Tibial artery (tissue), 4 donors: ENCODE results near the gene AGRN.
A peak's percentile ranks its signal among the peaks of the same experiment; 100 is the strongest.

ENCODE experiments used
- DNase-seq, 2 donors: peaks; one replicate each; pipeline ENCODE4 v3.0.0-alpha.2; 2019
- H3K27ac ChIP-seq, 2 donors: fragments of 200-600 bp; sonication (generic) in 1 of 2; 1 replicate in 1 of 2; 2 replicates in 1 of 2; pipeline ENCODE4 v1.5.1; 2018 to 2019; ENCODE audit warnings: mild to moderate bottlenecking in 1 of 2
- H3K27me3 ChIP-seq, 2 donors: fragments of 200-600 bp; sonication (generic) in 1 of 2; one replicate each; pipeline versions ENCODE4 v1.5.1 to v1.6.0; 2016 to 2019
- H3K36me3 ChIP-seq, 3 donors: fragments of 200-600 bp; sonication (generic) in 2 of 3; one replicate each; pipeline ENCODE4 v1.5.1; 2016 to 2019; ENCODE audit warnings: mild to moderate bottlenecking in 2 of 3
- H3K4me1 ChIP-seq, 4 donors: fragments of 200-600 bp; sonication (generic) in 2 of 4; 1 replicate in 3 of 4; 2 replicates in 1 of 4; pipeline ENCODE4 v1.5.1; 2016 to 2019
- H3K4me3 ChIP-seq, 2 donors: fragments of 200-600 bp; sonication (generic) in 1 of 2; 1 replicate in 1 of 2; 2 replicates in 1 of 2; pipeline ENCODE4 v1.5.1; 2018 to 2019; ENCODE audit warnings: mild to moderate bottlenecking in 2 of 2
- H3K9me3 ChIP-seq, 3 donors: fragments of 200-600 bp; sonication (generic) in 1 of 3; one replicate each; pipeline ENCODE4 v1.5.1; 2016 to 2019
- CTCF ChIP-seq, 2 experiments: fragments of 200-600 bp in 1 of 2; fragments of 450-650 bp in 1 of 2; IDR thresholded peaks; one replicate each; pipeline ENCODE4 v1.5.1; 2017 to 2019; ENCODE audit warnings: antibody characterized with exemption in 2 of 2, mild to moderate bottlenecking in 1 of 2, moderate library complexity in 1 of 2
- intact Hi-C: fragments of 100-400 bp; cut with DNase I; formaldehyde crosslinking; loops from one replicate; pipeline ENCODE4 v1.15.0; 2023; ENCODE audit warnings: low total_unique reads

The AGRN gene

GRCh38 chr1:1058921-1059493 is 39.1 kb downstream of the AGRN start:
- H3K4me3 ChIP-seq: peak overlapping the region; percentile 51 to 63
- no peak for DNase-seq
- peaks cover 0 to 35% (median 20%) of the 10 kb centered on the region in 4 donors for H3K4me1 ChIP-seq
- no peaks in the 10 kb centered on the region for H3K9me3 ChIP-seq
- no peak overlapping the region for H3K27ac ChIP-seq
- TF ChIP-seq CTCF (IDR thresholded peaks at IDR 0.05): peak in 1 of 2 experiments; percentile 13
- peaks cover 0 to 15% (median 6%) of the 10 kb centered on the region in 3 donors for H3K36me3 ChIP-seq
- intact Hi-C loops: no loop called here
- H3K27me3 ChIP-seq: peaks cover 0 to 77% of the 10 kb centered on the region in 2 donors

- Histone ChIP-seq H3K4me3 (peak overlapping the region; percentile 51 to 63), H3K27me3 (peaks cover 0 to 84% of the 10 kb centered on the region in 2 donors), H3K27ac (no peak overlapping the region), H3K36me3 (peaks cover 0 to 8% (median 6%) of the 10 kb centered on the region in 3 donors), H3K9me3 (no peaks in the 10 kb centered on the region), H3K4me1 (peaks cover 0 to 40% (median 23%) of the 10 kb centered on the region in 4 donors)
- DNase-seq: peak; percentile 84 to 90
- no peak for TF ChIP-seq CTCF (IDR thresholded peaks at IDR 0.05)
- intact Hi-C loops: no loop called here
Measured at GRCh38 chr1:1059494-1060280, 39.8 kb downstream of the AGRN start.

- no peak for DNase-seq
- intact Hi-C loops: no loop called here
- TF ChIP-seq CTCF (IDR thresholded peaks at IDR 0.05): no peak
- H3K27ac ChIP-seq: no peak overlapping the region
- peaks cover 0 to 2% (median under 1%) of the 10 kb centered on the region in 3 donors for H3K36me3 ChIP-seq
- peaks cover 0 to 40% (median 23%) of the 10 kb centered on the region in 4 donors for H3K4me1 ChIP-seq
- peaks cover 0 to 88% of the 10 kb centered on the region in 2 donors for H3K27me3 ChIP-seq
- no peaks in the 10 kb centered on the region for H3K9me3 ChIP-seq
- no peak overlapping the region for H3K4me3 ChIP-seq
Measured at GRCh38 chr1:1060281-1061000, 40.5 kb downstream of the AGRN start.

GRCh38 chr1:1061682-1062345 is 41.9 kb downstream of the AGRN start:
- Histone ChIP-seq H3K9me3 (no peaks in the 10 kb centered on the region), H3K27me3 (peaks cover 0 to 90% of the 10 kb centered on the region in 2 donors), H3K4me1 (peaks cover 0 to 40% (median 23%) of the 10 kb centered on the region in 4 donors), H3K36me3 (no peaks in the 10 kb centered on the region), H3K27ac (no peak overlapping the region), H3K4me3 (no peak overlapping the region)
- DNase-seq: no peak
- TF ChIP-seq CTCF (IDR thresholded peaks at IDR 0.05): no peak
- intact Hi-C loops: loop anchor here (2.0 kb wide), 2 partner anchors 27 to 77 kb away; no protein-coding TSS in a partner anchor
